HEK293T (cell line): Measurements from ENCODE around the gene PCGF3.

Experiments used
- BHLHE40 ChIP-seq: fragments of 450-650 bp; IDR thresholded peaks from 2 replicates; pipeline ENCODE4 v1.6.1; 2016; ENCODE audit warnings: mild to moderate bottlenecking, moderate library complexity, borderline replicate concordance
- CTBP1 ChIP-seq: fragments of 450-650 bp; IDR thresholded peaks from 2 replicates; pipeline ENCODE4 v1.6.1; 2016; ENCODE audit warnings: borderline replicate concordance
- ELF4 ChIP-seq: fragments of 450-650 bp; IDR thresholded peaks from 2 replicates; pipeline ENCODE4 v1.6.1; 2017; ENCODE audit warnings: antibody characterized with exemption
- FOXA1 ChIP-seq: fragments of 450-650 bp; IDR thresholded peaks from 2 replicates; pipeline ENCODE4 v1.6.1; 2016; ENCODE audit warnings: mild to moderate bottlenecking
- FOXK2 ChIP-seq: fragments of 450-650 bp; IDR thresholded peaks from 2 replicates; pipeline ENCODE4 v1.6.1; 2016; ENCODE audit warnings: mild to moderate bottlenecking
- FOXM1 ChIP-seq: fragments of 450-650 bp; IDR thresholded peaks from 2 replicates; pipeline ENCODE4 v1.6.1; 2017; ENCODE audit warnings: mild to moderate bottlenecking, borderline replicate concordance
- L3MBTL2 ChIP-seq: fragments of 450-650 bp; conservative IDR thresholded peaks from 2 replicates; pipeline ENCODE4 v1.6.1; 2016; ENCODE audit warnings: mild to moderate bottlenecking
- LEF1 ChIP-seq: fragments of 450-650 bp; IDR thresholded peaks from 2 replicates; pipeline ENCODE4 v1.6.1; 2017; ENCODE audit warnings: mild to moderate bottlenecking, borderline replicate concordance
- NFRKB ChIP-seq: fragments of 450-650 bp; IDR thresholded peaks from 2 replicates; pipeline ENCODE4 v1.6.1; 2016; ENCODE audit warnings: mild to moderate bottlenecking, moderate library complexity
- PKNOX1 ChIP-seq: fragments of 450-650 bp; IDR thresholded peaks from 2 replicates; pipeline ENCODE4 v1.6.1; 2016
- SP1 ChIP-seq: fragments of 450-650 bp; IDR thresholded peaks from 2 replicates; pipeline ENCODE4 v1.6.1; 2017
- SUZ12 ChIP-seq: fragments of 450-650 bp; IDR thresholded peaks from 2 replicates; pipeline ENCODE4 v1.6.1; 2016; ENCODE audit warnings: mild to moderate bottlenecking
- TARDBP ChIP-seq: fragments of 450-650 bp; IDR thresholded peaks from 2 replicates; pipeline ENCODE4 v1.6.1; 2016
- ZNF384 ChIP-seq: fragments of 450-650 bp; IDR thresholded peaks from 2 replicates; pipeline ENCODE4 v1.6.1; 2016

- no peak for TF ChIP-seq BHLHE40
- TF ChIP-seq ELF4 = no peak
- no peak for TF ChIP-seq FOXK2
- TF ChIP-seq TARDBP = no peak
- TF ChIP-seq L3MBTL2 = no peak
- TF ChIP-seq ZNF384 = no peak
- no peak for TF ChIP-seq FOXA1
- no peak for TF ChIP-seq SP1
- TF ChIP-seq FOXM1 = no peak
- no peak for TF ChIP-seq NFRKB
- TF ChIP-seq SUZ12 = no peak
- TF ChIP-seq LEF1 = no peak
- TF ChIP-seq CTBP1 = no peak
- TF ChIP-seq PKNOX1 = no peak
Measured at GRCh38 chr4:680551-680927, 25.1 kb upstream of the PCGF3 start.
